ENCODE results near the gene SMOC1.

The SMOC1 gene

DNA sequence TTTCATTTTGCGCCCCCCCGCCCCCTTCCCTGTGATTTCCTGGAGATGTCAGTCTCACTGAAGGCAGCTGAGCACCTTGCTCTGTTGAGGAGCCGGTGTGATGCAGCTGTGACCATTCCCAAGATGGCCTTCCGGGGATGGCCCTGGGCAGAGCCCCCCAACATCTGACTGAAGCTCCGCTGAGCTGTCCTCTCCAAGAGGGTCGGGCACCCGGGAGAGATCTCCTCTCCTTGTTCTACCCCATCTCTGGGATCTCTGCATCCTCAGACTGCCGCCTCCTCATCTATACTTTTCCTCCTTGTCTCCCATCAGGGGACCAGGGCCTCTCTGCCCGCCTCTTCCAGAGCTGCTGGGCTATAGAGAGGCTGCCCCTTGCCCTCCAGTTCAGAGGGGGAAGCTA is 965 bp upstream of the SMOC1 start:
- H4K20me1 ChIP-seq (ENCODE audit: insufficient read depth): no peaks in the 10 kb centered on the region
- H3K79me2 ChIP-seq (ENCODE audit: insufficient read depth, low read depth): no peaks in the 10 kb centered on the region
- H2AFZ ChIP-seq (ENCODE audit: low read depth): no peak overlapping the region
- no peaks in the 10 kb centered on the region for H3K36me3 ChIP-seq (ENCODE audit: insufficient read depth)
- no peak overlapping the region for H3K27ac ChIP-seq
- no peaks in the 10 kb centered on the region for H3K27me3 ChIP-seq (ENCODE audit: insufficient read depth, low read depth)
- H3K9ac ChIP-seq: no peak overlapping the region
- TF ChIP-seq, protein P1, sequence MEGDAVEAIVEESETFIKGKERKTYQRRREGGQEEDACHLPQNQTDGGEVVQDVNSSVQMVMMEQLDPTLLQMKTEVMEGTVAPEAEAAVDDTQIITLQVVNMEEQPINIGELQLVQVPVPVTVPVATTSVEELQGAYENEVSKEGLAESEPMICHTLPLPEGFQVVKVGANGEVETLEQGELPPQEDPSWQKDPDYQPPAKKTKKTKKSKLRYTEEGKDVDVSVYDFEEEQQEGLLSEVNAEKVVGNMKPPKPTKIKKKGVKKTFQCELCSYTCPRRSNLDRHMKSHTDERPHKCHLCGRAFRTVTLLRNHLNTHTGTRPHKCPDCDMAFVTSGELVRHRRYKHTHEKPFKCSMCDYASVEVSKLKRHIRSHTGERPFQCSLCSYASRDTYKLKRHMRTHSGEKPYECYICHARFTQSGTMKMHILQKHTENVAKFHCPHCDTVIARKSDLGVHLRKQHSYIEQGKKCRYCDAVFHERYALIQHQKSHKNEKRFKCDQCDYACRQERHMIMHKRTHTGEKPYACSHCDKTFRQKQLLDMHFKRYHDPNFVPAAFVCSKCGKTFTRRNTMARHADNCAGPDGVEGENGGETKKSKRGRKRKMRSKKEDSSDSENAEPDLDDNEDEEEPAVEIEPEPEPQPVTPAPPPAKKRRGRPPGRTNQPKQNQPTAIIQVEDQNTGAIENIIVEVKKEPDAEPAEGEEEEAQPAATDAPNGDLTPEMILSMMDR (conservative IDR thresholded peaks at IDR 0.05; ENCODE audit: low read depth, low read length): no peak
- no peak overlapping the region for H3K4me3 ChIP-seq (IDR thresholded peaks at IDR 0.05; ENCODE audit: insufficient read depth, low read depth, low read length)
- no peaks in the 10 kb centered on the region for H3K4me1 ChIP-seq (ENCODE audit: low read depth, poor library complexity, severe bottlenecking)
- H3K4me2 ChIP-seq: no peak overlapping the region

DNA sequence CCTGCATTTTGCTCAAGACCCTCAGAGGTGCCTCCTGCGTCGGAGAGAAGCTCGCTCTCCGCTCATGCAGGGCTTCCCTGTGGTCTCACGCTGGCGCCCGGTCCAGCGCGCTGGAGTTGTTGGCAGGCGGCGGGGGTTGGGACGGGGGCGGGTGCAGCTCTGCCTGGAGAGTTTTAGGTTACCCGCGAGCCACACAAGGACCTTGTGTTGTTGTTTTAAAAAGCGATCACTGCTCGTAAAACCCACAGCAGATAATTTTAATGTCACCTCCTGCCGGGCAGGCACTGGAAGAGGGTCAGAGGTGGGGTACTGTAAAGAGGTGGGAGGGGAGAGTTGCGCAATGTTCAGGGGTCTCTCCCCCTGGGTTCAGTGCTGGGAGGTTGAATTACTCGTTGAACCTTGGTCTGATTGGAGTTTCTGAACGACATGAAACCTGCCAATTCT is 850 bp downstream of the SMOC1 start:
- TF ChIP-seq, protein P1 (conservative IDR thresholded peaks at IDR 0.05; ENCODE audit: low read depth, low read length): no peak
- no peaks in the 10 kb centered on the region for H3K4me1 ChIP-seq (ENCODE audit: low read depth, poor library complexity, severe bottlenecking)
- H3K27ac ChIP-seq: no peak overlapping the region
- H3K4me2 ChIP-seq: no peak overlapping the region
- H3K9ac ChIP-seq: no peak overlapping the region
- no peaks in the 10 kb centered on the region for H3K36me3 ChIP-seq (ENCODE audit: insufficient read depth)
- no peaks in the 10 kb centered on the region for H3K27me3 ChIP-seq (ENCODE audit: insufficient read depth, low read depth)
- no peaks in the 10 kb centered on the region for H3K79me2 ChIP-seq (ENCODE audit: insufficient read depth, low read depth)
- no peak overlapping the region for H2AFZ ChIP-seq (ENCODE audit: low read depth)
- no peaks in the 10 kb centered on the region for H4K20me1 ChIP-seq (ENCODE audit: insufficient read depth)
- no peak overlapping the region for H3K4me3 ChIP-seq (IDR thresholded peaks at IDR 0.05; ENCODE audit: insufficient read depth, low read depth, low read length)

DNA sequence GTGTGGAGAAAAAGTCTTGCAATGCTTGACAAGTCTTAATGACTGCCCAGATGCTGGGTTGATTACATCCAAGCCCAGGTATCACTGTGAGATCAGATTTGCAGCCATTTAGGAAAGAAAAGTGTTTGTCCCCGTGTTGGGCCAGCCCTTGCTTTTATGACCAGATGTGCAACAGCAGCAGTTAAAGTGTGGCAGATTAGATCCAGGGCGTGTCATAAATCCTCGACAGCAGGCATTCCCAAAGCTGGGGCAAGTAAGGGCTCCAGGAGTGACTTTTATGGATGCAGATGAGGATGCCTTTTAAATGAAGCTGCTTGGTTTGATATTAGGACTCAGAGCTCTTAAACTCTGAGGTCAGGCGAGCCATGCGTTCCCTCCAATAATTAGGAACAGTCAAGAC is 1.7 kb downstream of the SMOC1 start:
- H3K79me2 ChIP-seq (ENCODE audit: insufficient read depth, low read depth): no peaks in the 10 kb centered on the region
- no peaks in the 10 kb centered on the region for H3K36me3 ChIP-seq (ENCODE audit: insufficient read depth)
- no peak overlapping the region for H3K4me3 ChIP-seq (IDR thresholded peaks at IDR 0.05; ENCODE audit: insufficient read depth, low read depth, low read length)
- no peak overlapping the region for H2AFZ ChIP-seq (ENCODE audit: low read depth)
- H3K9ac ChIP-seq: no peak overlapping the region
- no peak overlapping the region for H3K4me2 ChIP-seq
- H4K20me1 ChIP-seq (ENCODE audit: insufficient read depth): no peaks in the 10 kb centered on the region
- H3K27me3 ChIP-seq (ENCODE audit: insufficient read depth, low read depth): no peaks in the 10 kb centered on the region
- TF ChIP-seq, protein P1 (conservative IDR thresholded peaks at IDR 0.05; ENCODE audit: low read depth, low read length): no peak
- no peaks in the 10 kb centered on the region for H3K4me1 ChIP-seq (ENCODE audit: low read depth, poor library complexity, severe bottlenecking)
- H3K27ac ChIP-seq: no peak overlapping the region

DNA sequence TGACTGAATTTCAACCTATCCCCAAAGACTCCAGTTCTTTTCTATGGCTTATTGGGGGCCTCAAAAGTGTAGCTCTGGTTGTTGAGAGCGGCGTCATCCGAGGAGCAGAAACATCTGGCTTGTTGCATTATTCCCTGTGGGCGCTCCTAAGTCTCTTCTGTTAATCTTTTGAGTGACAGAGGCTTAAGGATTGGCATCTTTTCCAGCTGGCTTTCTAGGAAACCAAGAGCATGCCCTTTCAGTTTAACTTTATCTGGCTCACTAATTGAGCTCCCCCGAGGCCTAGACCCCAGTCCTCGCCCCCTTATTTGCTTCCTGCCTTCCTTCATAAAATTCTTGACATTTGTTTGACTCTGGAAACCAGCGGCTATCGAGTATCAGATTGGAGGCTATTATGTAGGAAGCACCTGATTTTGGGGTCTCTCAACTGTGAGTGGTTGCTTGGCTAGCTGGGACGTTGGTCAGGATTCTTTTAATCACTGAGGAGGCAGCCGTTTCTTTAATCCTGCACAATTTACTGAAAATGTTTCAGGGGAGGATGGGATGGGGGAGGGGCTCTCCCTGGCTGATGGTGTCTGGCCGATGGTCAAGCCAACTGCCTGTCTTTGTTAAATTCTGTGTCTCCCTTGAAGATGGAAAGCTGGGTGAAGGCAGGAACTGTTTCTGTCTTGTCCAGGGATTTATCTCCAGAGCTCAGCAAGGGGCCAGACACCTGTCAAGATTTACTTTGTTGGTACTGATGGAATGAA is 3.1 kb downstream of the SMOC1 start:
- Histone ChIP-seq H3K27me3 (ENCODE audit: insufficient read depth, low read depth) (no peaks in the 10 kb centered on the region), H3K36me3 (ENCODE audit: insufficient read depth) (no peaks in the 10 kb centered on the region), H3K27ac (no peak overlapping the region), H2AFZ (ENCODE audit: low read depth) (no peak overlapping the region), H3K4me3 (IDR thresholded peaks at IDR 0.05; ENCODE audit: insufficient read depth, low read depth, low read length) (no peak overlapping the region), H3K9ac (no peak overlapping the region), H3K4me1 (ENCODE audit: low read depth, poor library complexity, severe bottlenecking) (no peaks in the 10 kb centered on the region), H3K4me2 (no peak overlapping the region), H4K20me1 (ENCODE audit: insufficient read depth) (no peaks in the 10 kb centered on the region), H3K79me2 (ENCODE audit: insufficient read depth, low read depth) (no peaks in the 10 kb centered on the region)
- TF ChIP-seq, protein P1 (conservative IDR thresholded peaks at IDR 0.05; ENCODE audit: low read depth, low read length): no peak
